ENCODE measurements around the gene ADAM19. TPM values are rescaled to one million over a fixed set of nuclear protein-coding genes. Genes with fewer than 3 reads are reported as not detected.

ADAM19 gene
- total RNA-seq, 6 experiments from 2014 or later, result 1.8 to 9.4 (median 4.5) TPM

DNA sequence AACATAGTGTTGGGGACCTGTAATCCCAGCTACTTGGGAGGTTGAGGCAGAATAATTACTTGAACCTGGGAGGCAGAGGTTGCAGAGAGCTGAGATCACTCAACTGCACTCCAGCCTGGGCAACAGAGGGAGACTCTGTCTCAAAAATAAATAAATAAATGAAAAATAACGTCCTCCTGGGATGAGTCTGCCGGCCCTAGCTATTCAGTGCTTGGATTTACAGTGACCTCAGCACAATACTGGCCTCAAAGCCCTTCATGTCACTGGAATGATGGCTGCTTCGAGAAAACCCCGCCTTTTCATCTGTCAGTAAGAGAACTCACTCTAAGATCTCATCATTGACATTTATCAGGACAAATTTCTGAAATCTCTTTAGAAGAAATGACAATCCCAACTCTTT lies 41.2 kb upstream of the ADAM19 start:
- H3K9me3 ChIP-seq, result no peaks in the 10 kb centered on the region
- WGBS (ENCODE audit: insufficient coverage, low coverage, low lambda C conversion rate, missing lambda C conversion rate), result 69% methylated on average over 4 of the region's 4 CpGs
- H3K36me3 ChIP-seq, result no peaks in the 10 kb centered on the region
- no peaks in the 10 kb centered on the region for H3K4me1 ChIP-seq
- intact Hi-C loops (cut with DNase I), result no loop called here
- no peak overlapping the region for H3K4me3 ChIP-seq
- H3K27me3 ChIP-seq, result no peaks in the 10 kb centered on the region
- TF ChIP-seq, protein P1, sequence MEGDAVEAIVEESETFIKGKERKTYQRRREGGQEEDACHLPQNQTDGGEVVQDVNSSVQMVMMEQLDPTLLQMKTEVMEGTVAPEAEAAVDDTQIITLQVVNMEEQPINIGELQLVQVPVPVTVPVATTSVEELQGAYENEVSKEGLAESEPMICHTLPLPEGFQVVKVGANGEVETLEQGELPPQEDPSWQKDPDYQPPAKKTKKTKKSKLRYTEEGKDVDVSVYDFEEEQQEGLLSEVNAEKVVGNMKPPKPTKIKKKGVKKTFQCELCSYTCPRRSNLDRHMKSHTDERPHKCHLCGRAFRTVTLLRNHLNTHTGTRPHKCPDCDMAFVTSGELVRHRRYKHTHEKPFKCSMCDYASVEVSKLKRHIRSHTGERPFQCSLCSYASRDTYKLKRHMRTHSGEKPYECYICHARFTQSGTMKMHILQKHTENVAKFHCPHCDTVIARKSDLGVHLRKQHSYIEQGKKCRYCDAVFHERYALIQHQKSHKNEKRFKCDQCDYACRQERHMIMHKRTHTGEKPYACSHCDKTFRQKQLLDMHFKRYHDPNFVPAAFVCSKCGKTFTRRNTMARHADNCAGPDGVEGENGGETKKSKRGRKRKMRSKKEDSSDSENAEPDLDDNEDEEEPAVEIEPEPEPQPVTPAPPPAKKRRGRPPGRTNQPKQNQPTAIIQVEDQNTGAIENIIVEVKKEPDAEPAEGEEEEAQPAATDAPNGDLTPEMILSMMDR (IDR thresholded peaks at IDR 0.05), result no peak
- TF ChIP-seq POLR2A (IDR thresholded peaks at IDR 0.05), result no peak
- DNase-seq (no peak), ATAC-seq (no peak)
- no peak overlapping the region for H3K27ac ChIP-seq

DNA sequence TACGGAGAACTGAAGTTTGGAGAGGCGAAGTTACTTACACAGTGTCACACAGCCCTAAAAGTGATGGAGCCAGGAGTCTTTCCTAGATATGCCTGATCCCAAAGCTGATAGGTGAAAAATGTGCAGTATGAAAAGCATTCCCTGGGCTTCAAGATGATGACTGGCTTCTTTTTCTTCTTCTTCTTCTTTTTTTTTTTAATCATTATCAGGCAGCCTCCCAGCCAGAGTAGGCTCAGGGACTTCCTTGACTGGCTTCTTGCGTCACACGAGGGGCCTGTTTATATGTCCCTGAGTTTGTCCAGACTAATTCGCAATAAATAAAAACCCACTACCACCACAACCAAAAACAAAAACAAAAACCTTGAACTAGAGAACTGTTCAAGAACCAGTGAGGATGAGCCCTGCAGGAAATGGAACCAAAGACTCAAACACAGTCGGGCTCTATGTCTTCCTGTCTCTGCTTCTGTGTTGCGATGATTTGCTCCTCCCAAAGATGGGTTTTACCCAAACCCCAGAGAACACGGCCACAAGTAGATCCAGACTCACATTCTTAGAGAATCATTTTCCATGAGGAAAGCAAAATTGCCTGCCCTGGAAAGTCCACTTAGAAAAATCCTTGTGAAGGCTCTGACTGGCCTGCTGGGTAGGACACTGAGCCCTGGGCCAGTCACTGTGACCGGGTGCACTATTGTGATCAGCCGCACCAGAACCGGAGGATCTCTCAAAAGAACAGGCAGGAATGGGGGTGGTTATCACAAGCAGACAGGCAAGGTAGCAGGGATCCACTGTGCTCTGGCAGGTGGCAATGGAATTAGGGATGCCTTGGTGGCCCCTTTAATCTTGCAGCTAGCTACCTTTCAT lies 38.0 kb upstream of the ADAM19 start:
- no peak for ATAC-seq
- no peaks in the 10 kb centered on the region for H3K4me1 ChIP-seq

DNA sequence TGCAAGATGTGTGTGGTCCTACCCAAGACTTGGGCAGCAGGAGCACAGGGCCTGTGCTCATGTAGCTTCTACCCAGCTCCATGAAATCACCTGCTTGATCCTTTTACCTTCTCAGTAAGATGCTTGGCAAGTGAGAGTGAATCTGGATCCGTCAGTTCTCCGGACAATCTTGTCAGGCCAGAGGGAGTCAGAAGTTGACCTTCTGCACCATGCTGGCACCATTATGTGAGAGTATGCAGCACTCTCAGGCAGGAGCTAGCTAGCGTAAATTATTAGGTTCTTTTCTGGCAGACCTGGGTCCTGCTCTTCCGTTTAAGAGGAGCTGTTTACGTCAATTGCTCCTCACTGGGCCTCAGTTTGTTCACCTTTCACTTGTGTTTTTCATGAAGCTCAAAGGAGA lies 37.0 kb upstream of the ADAM19 start:
- H3K27ac ChIP-seq, result no peak overlapping the region
- TF ChIP-seq, protein P1 (IDR thresholded peaks at IDR 0.05), result no peak
- TF ChIP-seq POLR2A (IDR thresholded peaks at IDR 0.05), result no peak
- no peaks in the 10 kb centered on the region for H3K9me3 ChIP-seq
- no peaks in the 10 kb centered on the region for H3K27me3 ChIP-seq
- no peaks in the 10 kb centered on the region for H3K4me1 ChIP-seq
- 97% methylated on average over 5 of the region's 5 CpGs for WGBS (ENCODE audit: insufficient coverage, low coverage, low lambda C conversion rate, missing lambda C conversion rate)
- intact Hi-C loops (cut with DNase I), result no loop called here
- no peak for ATAC-seq
- DNase-seq, result no peak
- no peaks in the 10 kb centered on the region for H3K36me3 ChIP-seq
- no peak overlapping the region for H3K4me3 ChIP-seq

More for the DNA sequence above, 38.0 kb upstream of the ADAM19 start:
- no peak for DNase-seq
- TF ChIP-seq POLR2A (IDR thresholded peaks at IDR 0.05), result no peak
- TF ChIP-seq, protein P1 (IDR thresholded peaks at IDR 0.05), result no peak
- H3K4me3 ChIP-seq, result no peak overlapping the region
- no peaks in the 10 kb centered on the region for H3K36me3 ChIP-seq
- intact Hi-C loops (cut with DNase I), result no loop called here
- no peaks in the 10 kb centered on the region for H3K9me3 ChIP-seq
- no peaks in the 10 kb centered on the region for H3K27me3 ChIP-seq
- H3K27ac ChIP-seq, result no peak overlapping the region
- 56% methylated on average over 8 of the region's 11 CpGs for WGBS (ENCODE audit: insufficient coverage, low coverage, low lambda C conversion rate, missing lambda C conversion rate)

DNA sequence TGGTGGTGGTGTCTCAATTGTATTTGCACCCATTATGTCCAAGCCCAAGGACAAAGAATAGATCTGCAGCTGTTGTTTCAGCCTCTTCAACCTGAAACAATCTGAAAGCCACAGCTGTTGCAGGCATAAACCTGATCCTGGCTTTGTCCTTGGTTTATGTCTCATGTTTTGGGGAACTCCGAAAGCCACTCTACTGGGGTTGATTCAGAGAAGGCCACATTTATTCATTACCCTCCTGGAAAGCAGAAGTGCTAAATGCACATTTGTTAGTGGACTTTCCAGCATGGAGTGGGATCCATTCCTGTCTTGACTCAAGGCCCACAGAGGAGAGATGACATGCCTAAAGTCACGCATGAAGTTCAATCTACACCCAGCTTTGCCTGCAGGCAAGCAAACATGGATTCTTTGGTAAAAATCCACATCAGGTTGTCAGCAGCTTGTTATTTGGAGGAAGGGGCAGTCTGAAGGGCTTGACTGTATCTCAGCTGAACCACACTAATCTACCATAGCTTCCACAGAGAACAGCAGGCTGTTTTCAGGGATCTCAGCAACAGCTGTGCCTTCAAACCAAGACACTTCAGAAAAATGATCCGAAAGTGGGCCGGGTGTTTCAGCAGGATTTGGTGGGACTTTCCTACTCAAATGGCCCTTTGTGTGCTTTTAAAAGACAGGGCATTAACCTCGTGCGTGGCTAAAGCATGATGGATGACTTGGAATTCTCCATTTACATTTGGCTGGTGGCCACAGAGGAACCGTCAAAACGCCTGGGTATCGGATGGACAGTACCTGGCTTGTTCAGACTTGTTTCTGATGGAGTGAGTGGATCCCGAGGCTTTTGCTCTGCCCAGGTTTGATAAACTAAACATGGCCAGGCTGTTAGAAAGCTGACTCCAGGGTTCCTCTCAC lies 36.2 kb upstream of the ADAM19 start:
- no peaks in the 10 kb centered on the region for H3K27me3 ChIP-seq
- no peak overlapping the region for H3K4me3 ChIP-seq
- TF ChIP-seq POLR2A (IDR thresholded peaks at IDR 0.05), result no peak
- TF ChIP-seq, protein P1 (IDR thresholded peaks at IDR 0.05), result no peak
- no peaks in the 10 kb centered on the region for H3K4me1 ChIP-seq
- H3K9me3 ChIP-seq, result no peaks in the 10 kb centered on the region
- H3K36me3 ChIP-seq, result no peaks in the 10 kb centered on the region
- intact Hi-C loops (cut with DNase I), result no loop called here
- no peak overlapping the region for H3K27ac ChIP-seq
- 67% methylated on average over 7 of the region's 10 CpGs for WGBS (ENCODE audit: insufficient coverage, low coverage, low lambda C conversion rate, missing lambda C conversion rate)
- ATAC-seq, result no peak
- DNase-seq, result no peak
